Measurements from ENCODE around the gene ZNF516.
"Not testable (repeated sequence)": the region's sequence is repeated elsewhere in the genome, so short reads cannot be mapped to it uniquely, and the experiment has no call there.

The ZNF516 gene

DNA sequence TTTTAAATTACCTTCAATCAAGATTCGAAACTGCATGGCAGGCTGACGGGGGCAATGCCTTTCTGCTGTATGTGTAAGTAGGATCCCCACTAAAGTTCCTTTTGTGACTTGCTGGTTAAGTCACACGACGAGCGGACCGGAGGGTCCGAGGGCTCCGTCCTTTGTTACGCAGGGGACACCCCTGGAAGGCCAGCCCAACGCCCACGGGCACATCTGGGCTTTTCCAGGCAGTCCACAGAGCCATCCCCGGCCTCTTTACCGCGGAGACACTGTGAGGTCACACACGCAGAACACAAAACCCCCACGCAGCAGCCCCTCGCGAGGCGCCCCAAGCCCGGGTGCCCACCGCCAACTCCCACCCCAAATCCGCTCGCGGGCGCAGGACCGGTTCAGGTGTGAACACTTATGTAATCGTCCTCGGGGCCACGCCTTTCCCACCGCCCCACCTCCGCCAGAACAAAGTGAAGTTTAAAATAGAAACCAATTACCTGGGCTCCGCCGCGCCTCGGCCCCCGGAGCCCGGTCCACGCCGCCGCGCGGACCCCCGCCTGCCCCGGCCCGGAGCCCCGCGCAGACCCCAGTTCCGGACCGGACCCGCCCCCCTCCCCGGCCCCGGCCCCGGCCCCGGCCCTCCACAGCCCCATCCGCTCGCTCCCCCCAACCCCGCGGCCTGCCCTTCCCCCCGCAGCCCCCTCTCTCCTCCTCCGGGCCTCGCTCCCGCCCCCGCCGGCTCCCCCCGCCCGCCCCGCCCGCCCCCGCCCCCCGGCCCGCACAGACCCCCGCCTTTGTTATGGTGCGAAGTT is 4.2 kb downstream of the ZNF516 start:
- DNase-seq, result peak; percentile 41

DNA sequence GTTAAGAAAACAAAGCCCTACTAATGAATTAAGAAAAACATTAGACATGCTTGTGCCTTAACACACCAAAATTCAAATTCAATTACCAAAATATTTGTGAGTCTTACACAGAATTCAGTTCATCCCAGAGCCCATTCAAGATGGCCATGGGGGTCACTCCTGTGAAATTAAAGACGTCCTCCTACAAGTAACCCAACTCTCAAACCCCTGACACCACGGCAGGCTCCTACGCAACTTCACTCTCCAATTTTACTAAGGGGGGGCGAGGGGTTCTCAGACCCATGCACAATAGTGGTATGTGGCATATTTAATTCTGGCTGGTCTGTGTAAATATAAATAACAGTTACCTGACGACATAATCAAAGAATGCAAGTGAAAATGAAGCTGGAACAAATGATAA is 5.0 kb downstream of the ZNF516 start:
- DNase-seq, result no peak

DNA sequence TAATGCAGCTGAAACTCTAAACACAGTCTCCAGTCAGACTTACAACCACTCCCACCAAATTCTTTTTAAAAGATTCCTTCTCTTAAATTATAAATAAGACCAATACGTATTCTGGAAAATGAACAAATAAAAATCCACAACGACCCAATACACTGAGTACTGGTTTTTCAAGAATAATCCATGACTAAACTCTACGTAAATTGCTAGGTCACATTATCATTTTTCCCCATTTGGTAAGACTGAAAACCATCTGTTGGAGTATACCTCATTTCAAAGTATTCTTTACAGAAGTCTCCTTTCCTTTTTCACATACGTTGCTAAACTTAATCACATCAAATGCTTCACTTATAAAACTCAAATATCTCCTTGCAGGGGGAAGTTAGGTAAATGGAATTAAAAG is 6.0 kb downstream of the ZNF516 start:
- DNase-seq, result no peak

DNA sequence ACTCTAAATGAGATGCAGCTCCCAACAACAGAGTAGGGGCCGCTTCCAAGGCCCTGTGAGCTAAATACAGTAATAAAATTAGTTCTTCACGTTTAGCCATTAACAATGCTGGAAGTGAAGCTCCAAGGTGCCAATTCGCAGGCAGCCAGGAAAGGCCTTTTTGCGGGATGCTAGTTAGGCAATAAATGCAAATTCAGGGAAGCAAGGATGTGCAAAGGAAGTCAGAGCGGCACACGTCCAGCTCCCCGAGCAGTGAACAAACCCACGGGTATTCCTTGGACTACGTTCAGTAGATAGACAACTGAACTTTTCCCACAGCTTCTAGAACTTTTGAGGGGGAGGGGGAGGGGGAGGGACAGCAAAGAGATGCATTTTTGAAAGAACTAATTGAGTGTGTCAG is 6.9 kb downstream of the ZNF516 start:
- no peak for DNase-seq

DNA sequence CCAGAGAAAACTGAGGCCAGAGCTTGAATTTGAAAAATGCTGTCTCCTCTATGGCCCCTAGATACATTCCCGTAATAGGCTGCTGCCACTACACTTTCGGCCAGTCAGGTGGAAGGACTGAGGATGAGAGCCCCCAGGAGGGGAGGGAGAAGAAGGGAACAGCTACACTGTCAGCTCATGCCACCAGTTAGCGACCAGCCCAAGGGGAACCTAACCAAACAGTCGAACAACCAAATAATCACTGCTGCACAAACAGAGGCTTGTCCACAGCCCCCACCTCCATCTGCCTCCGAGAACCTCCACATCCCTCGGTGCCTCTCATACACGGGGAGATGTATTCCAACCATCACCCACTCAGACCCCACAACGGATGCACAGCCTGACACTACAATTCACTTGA is 7.3 kb downstream of the ZNF516 start:
- DNase-seq, result no peak

DNA sequence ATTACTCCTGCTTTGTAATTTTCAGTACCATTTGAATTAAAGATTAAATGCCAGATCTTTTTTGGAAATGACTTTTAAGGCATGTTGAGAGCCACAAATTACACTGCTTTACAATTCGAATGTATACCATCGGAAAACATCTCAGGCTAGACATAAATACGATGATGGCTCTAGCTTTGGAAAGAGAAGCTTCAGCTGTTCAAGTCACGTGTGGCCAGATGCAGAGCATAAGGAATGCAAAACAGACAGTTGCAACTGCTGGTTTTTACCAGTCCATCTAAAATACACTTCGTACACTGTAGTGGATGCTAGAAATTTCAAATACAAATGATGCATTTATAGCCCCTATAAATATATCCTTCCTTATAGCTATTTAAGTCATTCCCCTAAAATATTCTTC is 8.0 kb downstream of the ZNF516 start:
- no peak for DNase-seq

DNA sequence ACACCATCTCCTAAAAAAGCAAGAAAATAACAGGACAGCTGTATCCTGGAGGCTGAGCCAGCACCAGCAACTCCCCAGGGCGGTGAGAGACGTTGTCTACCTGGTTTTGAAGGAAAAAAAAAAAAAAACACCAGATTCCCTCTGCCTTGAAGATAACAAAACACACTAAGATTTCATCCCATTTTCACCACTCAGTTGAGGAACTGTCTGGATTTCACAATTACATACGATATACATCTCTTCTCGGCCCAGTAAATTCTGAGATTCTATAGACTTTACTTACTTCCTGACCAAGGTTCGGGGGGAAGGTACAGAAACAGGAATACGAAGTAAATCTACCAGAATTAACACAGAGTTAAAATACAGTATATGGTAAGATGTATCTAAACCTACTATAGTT is 8.5 kb downstream of the ZNF516 start:
- DNase-seq, result no peak

DNA sequence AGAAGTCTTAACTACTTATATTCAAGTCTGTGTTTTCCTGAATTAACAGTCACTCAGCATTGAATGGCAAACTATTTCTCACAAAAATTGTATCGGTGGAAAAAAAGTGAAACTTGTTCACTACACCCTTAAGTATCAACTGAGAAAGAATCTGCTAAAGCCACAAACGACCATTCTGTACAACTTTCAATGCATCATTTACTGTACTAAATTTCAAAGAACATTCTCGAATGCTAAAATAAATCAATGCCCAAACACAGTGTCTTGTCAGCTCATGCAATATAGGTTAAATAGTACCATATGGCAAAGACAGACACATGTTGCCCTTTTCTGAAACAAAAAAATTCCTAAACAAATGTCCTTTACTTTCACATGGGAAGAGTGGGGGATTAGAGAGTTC is 9.0 kb downstream of the ZNF516 start:
- DNase-seq, result no peak

DNA sequence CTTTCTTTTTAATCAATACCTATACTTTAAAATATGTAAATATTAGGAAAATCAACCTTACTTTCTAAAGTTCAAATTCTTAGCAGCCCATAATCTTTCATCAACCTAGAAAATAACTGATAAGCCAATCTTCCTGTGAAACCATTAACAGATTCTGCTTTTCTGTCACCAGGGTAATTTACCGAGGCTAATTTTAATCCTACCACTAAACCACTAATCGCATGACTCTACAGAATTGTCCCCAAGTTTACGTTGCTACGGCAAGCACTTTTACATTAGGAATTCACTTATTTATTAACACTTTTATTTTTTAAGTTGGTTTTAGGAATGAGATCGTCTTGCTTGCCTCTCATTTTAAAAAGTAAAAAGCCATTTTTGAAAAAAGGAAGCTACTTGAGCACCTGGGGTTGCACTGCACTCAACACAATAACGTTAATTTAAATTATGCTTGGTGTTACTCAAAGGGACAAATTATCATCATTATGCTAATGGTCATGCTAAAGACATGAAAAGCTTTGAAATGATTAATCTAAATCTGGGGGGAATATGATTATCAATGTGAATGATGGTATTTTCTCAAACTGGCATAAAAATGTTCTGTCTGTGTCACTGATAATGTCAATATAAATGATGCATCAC is 10.2 kb downstream of the ZNF516 start:
- DNase-seq, result no peak

DNA sequence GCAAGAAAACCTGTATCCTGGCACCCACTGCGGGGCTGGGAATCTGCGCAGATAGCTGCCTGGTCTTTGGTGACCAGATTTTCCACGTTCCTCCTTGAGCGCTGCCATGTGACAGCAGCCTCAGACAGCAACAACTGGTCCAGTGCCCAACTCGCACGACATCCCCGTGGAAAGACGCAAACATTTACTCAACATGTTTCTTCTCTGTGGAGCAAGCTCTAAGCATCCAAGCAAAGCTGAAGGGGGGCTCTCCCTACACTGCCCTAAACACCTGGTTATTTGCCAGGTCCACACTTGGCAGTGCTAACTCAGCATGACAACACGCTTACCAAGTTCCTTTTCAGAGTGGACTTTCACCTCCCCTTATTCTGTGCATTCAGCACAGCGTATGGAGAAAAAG is 11.3 kb downstream of the ZNF516 start:
- no peak for DNase-seq

DNA sequence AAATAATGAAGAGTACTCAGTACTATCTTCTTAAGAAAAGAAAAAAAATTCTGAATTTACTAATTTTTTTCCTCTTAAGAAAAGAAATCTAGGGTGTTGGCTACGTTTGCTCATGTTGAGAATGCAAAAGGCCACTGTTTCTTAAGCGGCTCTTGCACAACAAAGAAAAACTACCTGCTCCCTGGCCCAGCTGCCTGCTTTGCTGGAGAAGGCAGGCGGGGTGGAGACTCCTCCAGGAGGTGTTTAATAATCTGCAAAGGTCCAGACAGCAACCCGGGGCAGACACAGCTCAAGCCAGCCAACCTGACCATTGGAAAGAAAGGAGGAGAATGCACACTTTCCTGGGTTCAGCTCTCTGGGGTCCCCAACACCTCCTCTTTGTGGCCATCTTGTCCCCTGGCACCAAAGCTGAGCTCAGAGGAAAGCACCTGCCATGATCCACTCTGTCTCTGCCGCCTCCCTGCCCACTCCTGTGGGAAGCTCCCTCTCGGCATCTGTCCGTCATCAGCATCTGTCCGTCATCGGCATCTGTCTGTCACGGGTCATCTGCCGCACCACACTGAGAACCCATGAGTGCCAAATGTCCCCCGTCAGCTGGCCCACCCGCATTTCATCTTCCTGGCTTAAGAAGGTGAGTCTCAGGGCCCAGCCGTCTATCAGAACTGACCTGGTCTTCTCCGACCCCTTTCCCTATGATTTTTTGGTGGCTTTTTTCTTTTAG is 11.9 kb downstream of the ZNF516 start:
- no peak for DNase-seq

DNA sequence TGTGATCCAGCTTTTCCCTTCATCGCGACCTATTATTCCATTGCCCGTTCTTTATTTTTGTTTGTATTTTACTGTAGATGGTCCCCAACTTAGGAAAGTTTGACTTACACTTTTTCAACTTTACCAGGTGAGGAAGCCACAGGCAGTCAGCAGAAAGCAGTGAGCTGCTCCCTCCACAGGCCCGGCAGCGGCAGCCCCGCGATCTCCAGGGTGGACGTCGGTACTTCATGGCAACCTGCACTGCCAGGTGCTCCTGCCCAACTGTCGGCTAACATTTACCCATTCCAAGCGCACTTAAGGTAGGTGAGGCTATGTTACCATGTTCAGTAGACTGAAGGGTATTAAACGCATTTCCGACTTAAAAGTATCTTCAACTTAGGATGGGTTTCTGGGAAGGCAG is 12.8 kb downstream of the ZNF516 start:
- no peak for DNase-seq

DNA sequence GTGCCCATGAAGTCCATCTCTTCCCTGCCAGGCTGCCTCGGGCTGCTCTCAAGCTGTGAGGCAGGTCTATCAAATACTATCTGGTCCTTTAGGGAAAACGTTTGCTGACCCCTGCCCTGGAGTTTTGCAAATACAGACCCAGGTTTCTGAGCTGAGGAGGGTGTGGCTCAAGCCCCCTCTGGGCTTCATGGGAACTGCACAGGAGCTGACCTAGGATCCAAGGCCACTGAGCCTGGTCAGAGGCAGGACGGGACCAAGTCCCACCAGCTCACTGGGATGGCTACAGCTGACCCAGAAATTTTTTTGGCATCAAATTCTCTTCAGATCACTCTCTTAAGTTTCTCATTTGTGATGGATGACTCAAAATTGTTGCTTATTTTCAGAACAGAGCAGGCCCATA is 14.1 kb downstream of the ZNF516 start:
- no peak for DNase-seq

DNA sequence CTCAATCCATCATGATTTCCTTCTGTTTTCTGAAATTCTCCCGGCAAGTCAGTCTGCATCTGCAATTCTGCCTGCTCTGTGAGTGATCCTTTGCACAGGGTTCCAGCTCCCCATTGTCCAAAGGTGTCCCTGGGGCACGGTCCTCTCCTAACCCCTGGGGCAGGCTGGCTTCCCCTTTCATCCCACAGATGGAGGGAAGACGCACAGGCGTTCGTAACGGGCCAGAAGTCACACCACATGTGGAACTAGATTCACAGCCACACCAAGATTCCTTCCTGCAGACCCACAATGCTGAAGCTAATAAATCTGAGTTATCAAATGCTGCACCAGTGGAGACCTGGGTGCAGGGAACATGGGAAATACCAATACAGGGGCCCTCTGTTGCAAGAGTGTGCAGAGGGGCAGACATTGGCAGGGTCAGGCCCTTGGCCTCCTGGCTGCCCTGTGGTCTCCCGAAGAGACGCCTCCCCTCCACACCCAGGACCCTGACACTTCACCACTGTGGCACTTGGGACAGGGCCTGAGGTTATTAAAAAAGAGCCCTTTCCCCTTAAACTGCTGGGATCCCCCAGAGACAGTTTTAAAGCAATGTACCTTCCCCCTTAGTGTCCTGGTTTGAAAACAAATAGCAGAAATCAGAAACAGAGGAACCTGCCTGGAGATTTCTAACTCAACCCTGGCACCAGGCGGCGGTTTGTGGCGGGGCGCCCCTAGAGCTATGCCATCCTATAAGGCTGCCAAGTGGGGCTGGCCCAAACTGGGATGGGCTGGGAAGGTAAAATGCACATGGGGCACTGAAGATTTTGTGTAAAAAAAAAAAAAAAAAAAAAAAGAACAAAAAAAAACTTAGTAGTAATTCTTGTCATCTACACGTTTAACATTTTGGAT is 15.4 kb downstream of the ZNF516 start:
- DNase-seq, result no peak

DNA sequence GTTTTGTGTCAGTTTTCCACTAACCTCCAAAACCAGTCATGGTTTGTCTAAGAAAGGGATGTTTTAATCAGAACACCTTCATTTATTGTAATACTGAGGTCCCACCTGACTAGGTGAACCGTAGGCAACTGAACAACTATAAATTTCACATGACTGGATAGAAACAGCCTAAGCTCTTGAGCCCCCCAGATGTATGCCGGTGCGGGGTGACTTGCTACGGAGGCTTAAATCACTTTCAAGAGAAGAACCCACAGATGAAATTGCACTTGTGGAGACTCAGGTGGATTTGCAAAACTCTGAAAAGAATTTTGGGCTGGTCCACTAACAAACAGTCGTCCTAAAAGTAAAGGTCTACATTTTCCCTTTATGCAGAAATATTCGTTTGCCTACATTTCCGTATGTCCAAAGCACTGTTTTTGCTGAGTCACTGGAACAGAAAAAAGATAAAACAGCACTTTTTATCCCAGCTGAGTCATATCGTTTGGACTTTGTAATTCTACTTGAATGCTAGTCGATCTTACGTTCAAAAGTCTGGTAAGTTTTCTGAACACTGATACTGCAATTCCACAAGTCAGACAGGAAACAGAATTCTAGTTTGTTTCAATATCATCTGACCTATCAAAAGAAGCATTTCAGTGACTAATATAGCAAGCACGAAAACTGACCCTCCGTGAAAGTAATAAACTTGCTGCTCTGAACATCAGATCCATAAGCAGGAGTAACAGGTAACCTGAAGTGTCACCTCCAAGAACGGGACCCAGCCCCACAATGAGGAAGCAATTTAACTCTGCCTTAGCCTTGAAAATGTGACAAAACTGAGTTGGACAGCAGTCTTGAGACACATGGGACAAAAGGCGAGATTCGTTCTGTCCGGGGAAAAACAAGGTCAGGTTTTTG is 18.1 kb downstream of the ZNF516 start:
- DNase-seq, result no peak

DNA sequence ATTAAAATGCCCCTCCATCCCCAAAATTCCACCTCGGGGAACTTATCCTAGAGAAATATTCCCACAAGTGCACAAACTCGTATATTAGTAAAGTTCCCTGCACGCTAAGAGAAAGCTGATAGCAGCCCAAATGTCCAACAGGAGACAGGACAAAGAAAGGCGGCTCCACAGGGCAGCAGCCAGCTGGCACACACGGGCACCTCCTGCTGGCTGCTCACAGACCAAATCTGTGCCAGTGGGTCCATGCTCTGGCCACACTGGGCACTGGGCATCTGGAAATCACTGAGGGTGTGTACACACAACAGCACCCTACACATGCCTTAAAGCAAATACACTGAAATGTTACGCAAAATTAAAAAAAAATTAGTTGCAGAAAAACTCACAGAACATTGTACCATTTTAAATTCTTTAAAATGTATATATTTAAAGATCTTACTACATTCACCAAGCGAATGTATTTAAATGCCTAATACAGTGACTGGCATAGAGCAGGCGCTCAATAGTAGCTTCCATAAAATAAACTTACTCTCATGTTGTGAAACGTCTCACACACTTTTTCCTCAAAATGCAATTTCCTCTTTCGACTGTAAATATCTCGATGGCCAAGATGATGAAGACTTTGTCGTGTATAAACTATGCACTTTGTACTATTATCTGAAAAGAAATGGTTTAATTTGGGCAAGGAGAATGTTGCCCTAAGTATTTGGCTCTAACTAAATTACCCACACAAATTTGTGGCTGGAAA is 19.4 kb downstream of the ZNF516 start:
- DNase-seq, result no peak

DNA sequence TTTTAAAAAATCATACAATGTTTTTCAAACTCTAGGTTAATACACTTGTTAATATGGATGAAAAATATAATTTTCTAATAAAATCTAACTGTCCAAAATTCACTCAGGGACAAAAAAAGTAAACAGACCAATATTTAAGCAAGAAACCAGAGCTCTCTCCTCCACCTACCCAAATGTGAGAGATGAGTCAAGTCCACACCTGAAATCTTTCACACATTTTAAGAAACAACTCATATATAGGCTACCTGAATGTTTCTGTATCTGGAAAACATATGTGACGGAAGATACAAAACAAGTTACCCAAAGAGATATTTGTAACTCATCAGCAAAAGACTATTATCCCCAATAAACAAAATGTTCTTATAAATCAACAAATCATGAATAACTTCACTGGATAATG is 20.2 kb downstream of the ZNF516 start:
- DNase-seq, result no peak

DNA sequence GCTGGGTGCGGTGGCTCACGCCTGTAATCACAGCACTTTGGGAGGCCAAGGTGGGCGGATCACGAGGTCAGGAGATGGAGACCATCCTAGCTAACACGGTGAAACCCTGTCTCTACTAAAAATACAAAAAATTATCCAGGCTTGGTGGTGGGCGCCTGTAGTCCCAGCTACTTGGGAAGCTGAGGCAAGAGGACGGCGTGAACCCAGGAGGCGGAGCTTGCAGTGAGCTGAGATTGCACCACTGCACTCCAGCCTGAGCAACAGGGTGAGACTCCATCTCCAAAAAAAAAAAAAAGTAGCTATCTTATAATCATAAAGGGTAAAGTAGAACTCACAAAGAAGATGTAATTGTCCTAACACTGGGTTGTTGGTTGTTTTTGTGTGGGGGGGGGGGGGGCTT is 21.5 kb downstream of the ZNF516 start:
- DNase-seq, result not testable (repeated sequence)

DNA sequence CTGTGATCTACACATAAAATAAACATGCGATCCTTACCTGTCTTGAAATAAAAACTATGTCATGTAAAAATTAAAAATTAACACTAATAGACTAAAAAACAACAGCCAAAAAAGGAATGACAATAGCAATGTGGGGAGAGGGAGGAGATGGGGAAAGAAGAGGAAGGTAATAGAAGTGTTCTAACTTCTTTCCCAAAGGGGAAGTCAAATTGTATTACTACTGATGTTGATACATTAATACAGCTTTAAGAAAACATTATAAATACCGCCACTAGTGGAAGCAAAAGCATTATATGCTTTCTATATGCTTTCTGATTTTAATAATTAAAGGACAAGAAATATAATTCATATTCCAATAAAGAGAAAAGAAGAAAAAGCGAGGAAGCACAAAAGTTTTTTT is 22.2 kb downstream of the ZNF516 start:
- DNase-seq, result no peak

DNA sequence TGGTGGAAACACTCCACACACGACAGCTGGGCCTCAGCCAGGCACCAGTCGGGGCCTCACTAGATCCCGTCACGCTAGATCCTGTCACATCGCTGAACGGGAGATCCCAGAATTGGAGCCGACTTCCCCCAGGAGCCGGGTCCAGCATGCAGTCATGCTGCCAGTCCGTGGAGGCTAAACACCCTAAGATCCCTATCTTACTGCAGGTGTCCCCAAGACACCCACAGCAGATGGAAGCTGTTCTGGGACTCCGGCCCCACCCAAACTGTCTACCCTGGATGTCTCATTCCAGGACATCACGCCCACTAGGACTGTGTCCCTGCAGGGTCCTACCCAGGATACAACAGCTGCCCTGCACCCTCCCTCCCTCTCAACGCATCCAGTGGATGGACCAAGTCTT is 23.4 kb downstream of the ZNF516 start:
- no peak for DNase-seq

Measured in stimulated activated CD4-positive, alpha-beta T cell treated with anti-CD3 and anti-CD28 coated beads, Interleukin-4, amount 100 ng/mL, for 24 hours (primary cell).